ENCODE results near the gene TXNL4B. TPM values are rescaled to one million over a fixed set of nuclear protein-coding genes. Genes with fewer than 3 reads are reported as not detected.

Gene TXNL4B
- total RNA-seq, 1 experiment from 2014 or later = 12.2 TPM

GRCh38 chr16:72073560-72074230 is 19.7 kb downstream of the TXNL4B start:
- ChIA-PET CTCF (interaction anchor here (0.6 kb wide), 1 partner anchor 463 kb away, joined by 9 read pairs; no protein-coding TSS in a partner anchor), POLR2A (ENCODE audit: unreplicated experiment) (no interaction called here)
- TF ChIP-seq CTCF (conservative IDR thresholded peaks at IDR 0.05) = no peak
- TF ChIP-seq EZH2 (IDR thresholded peaks at IDR 0.05; ENCODE audit: low read depth) = no peak
- H3K4me3 ChIP-seq = no peak overlapping the region
- no peaks in the 10 kb centered on the region for H3K27me3 ChIP-seq (ENCODE audit: insufficient read depth, low read depth)
- BruUV-seq (replicated peaks) = no TSS peak
- DNase-seq = no peak
- H3K36me3 ChIP-seq (ENCODE audit: low read depth) = no peaks in the 10 kb centered on the region
- no peaks in the 10 kb centered on the region for H3K4me1 ChIP-seq (replicated peaks; ENCODE audit: insufficient read depth)
- no peak overlapping the region for H3K4me2 ChIP-seq
- no peaks in the 10 kb centered on the region for H3K9me3 ChIP-seq (ENCODE audit: insufficient read depth, low read depth)
- no peaks in the 10 kb centered on the region for H3K79me2 ChIP-seq (ENCODE audit: low read depth)
- H3F3A ChIP-seq (ENCODE audit: insufficient read depth, low read depth) = no peaks in the 10 kb centered on the region
- no peak overlapping the region for H3K27ac ChIP-seq
- no peaks in the 10 kb centered on the region for H3K9me2 ChIP-seq (ENCODE audit: insufficient read depth)
- H4K20me1 ChIP-seq (ENCODE audit: insufficient read depth) = no peaks in the 10 kb centered on the region
- no peak overlapping the region for H2AFZ ChIP-seq
- intact Hi-C loops (cut with micrococcal nuclease; ENCODE audit: unreplicated experiment) = no loop called here

GRCh38 chr16:72072514-72073342 is 20.7 kb downstream of the TXNL4B start:
- Histone ChIP-seq H2AFZ (no peak overlapping the region), H3F3A (ENCODE audit: insufficient read depth, low read depth) (no peaks in the 10 kb centered on the region), H3K27me3 (ENCODE audit: insufficient read depth, low read depth) (no peaks in the 10 kb centered on the region), H3K9me2 (ENCODE audit: insufficient read depth) (no peaks in the 10 kb centered on the region), H3K4me3 (no peak overlapping the region), H3K36me3 (ENCODE audit: low read depth) (no peaks in the 10 kb centered on the region), H4K20me1 (ENCODE audit: insufficient read depth) (no peaks in the 10 kb centered on the region), H3K9me3 (ENCODE audit: insufficient read depth, low read depth) (no peaks in the 10 kb centered on the region), H3K27ac (no peak overlapping the region), H3K4me1 (replicated peaks; ENCODE audit: insufficient read depth) (no peaks in the 10 kb centered on the region), H3K79me2 (ENCODE audit: low read depth) (no peaks in the 10 kb centered on the region), H3K4me2 (no peak overlapping the region)
- POLR2A ChIA-PET (ENCODE audit: unreplicated experiment) = no interaction called here
- no peak for DNase-seq
- TF ChIP-seq EZH2 (IDR thresholded peaks at IDR 0.05; ENCODE audit: low read depth) (no peak), CTCF (conservative IDR thresholded peaks at IDR 0.05) (no peak)
- CTCF ChIA-PET = interaction anchor here (0.6 kb wide), 2 partner anchors 321 to 462 kb away, joined by 7 to 9 read pairs; no protein-coding TSS in a partner anchor
- no TSS peak for BruUV-seq (replicated peaks)
- intact Hi-C loops (cut with micrococcal nuclease; ENCODE audit: unreplicated experiment) = no loop called here

DNA sequence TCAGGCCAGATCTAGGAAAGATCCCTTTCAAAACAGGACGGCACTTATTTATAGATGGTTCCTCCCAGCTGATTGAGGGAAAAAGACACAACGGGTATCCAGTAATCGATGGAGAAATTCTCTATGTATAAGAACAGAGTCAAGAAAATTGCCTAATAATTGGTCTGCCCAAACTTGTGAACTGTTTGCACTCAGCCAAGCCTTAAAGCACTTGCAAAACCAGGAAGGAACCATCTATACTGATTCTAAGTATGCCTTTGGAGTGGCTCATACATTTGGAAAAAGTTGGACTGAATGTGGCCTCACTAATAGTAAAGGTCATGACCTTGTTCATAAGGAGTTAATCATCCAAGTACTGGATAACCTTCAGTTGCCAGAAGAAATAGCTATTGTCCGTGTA is 24.5 kb downstream of the TXNL4B start:
- intact Hi-C loops (cut with micrococcal nuclease; ENCODE audit: unreplicated experiment) = no loop called here
- Histone ChIP-seq H3K27me3 (ENCODE audit: insufficient read depth, low read depth) (peaks cover 16% of the 10 kb centered on the region; the same call in 1 of the 2 replicates), H3K9me2 (ENCODE audit: insufficient read depth) (no peaks in the 10 kb centered on the region), H3K4me1 (replicated peaks; ENCODE audit: insufficient read depth) (no peaks in the 10 kb centered on the region), H3K9me3 (ENCODE audit: insufficient read depth, low read depth) (no peaks in the 10 kb centered on the region), H2AFZ (no peak overlapping the region), H3K27ac (no peak overlapping the region), H3F3A (ENCODE audit: insufficient read depth, low read depth) (no peaks in the 10 kb centered on the region), H3K36me3 (ENCODE audit: low read depth) (no peaks in the 10 kb centered on the region), H3K79me2 (ENCODE audit: low read depth) (no peaks in the 10 kb centered on the region), H3K4me3 (no peak overlapping the region), H3K4me2 (no peak overlapping the region), H4K20me1 (ENCODE audit: insufficient read depth) (no peaks in the 10 kb centered on the region)
- no TSS peak for BruUV-seq (replicated peaks)
- DNase-seq = no peak
- no peak for TF ChIP-seq EZH2 (IDR thresholded peaks at IDR 0.05; ENCODE audit: low read depth)
- TF ChIP-seq CTCF (conservative IDR thresholded peaks at IDR 0.05) = no peak
- ChIA-PET POLR2A (ENCODE audit: unreplicated experiment) (no interaction called here), CTCF (no interaction called here)

Measured in PC-9 (cell line).